PC-9 (cell line): ENCODE measurements around the gene SLC22A9.

Experiments used
- CTCF ChIP-seq: fragments of 200-600 bp; sonication (generic); conservative IDR thresholded peaks from 2 replicates; pipeline ENCODE4 v1.6.1; 2017; ENCODE audit warnings: mixed run types, antibody characterized with exemption, mild to moderate bottlenecking, moderate library complexity
- EZH2 ChIP-seq: fragments of 200-600 bp; sonication (generic); IDR thresholded peaks from 2 replicates; pipeline ENCODE4 v1.8.0; 2017; ENCODE audit warnings: antibody characterized with exemption, low read depth

GRCh38 chr11:63445720-63446119, 76.1 kb downstream of the SLC22A9 start:
- TF ChIP-seq CTCF (no peak), EZH2 (no peak)
